Measurements from ENCODE around the gene PICK1. TPM values are rescaled to one million over a fixed set of nuclear protein-coding genes. Genes with fewer than 3 reads are reported as not detected.
"Not testable (repeated sequence)": the region's sequence is repeated elsewhere in the genome, so short reads cannot be mapped to it uniquely, and the experiment has no call there.

PICK1 gene
- total RNA-seq, 1 experiment from 2014 or later: 26.6 TPM

GRCh38 chr22:38118182-38118581 lies 61.0 kb downstream of the PICK1 start:
- intact Hi-C loops (cut with micrococcal nuclease; ENCODE audit: unreplicated experiment): no loop called here
- no peak overlapping the region for H3K27ac ChIP-seq (ENCODE audit: low read depth, low read length, poor library complexity, severe bottlenecking)
- peaks cover 5% of the 10 kb centered on the region for H3K36me3 ChIP-seq (ENCODE audit: insufficient read depth, low read length, poor library complexity, severe bottlenecking)
- H3K9me3 ChIP-seq (ENCODE audit: low read depth, low read length, poor library complexity, severe bottlenecking): no peaks in the 10 kb centered on the region
- POLR2A ChIA-PET (ENCODE audit: low non-redundant PET): interaction anchor here (0.8 kb wide), 1 partner anchor 14 kb away, joined by 3 read pairs; no protein-coding TSS in a partner anchor
- BruUV-seq (replicated peaks): no TSS peak
- H3K4me1 ChIP-seq (ENCODE audit: insufficient read depth, low read length, poor library complexity, severe bottlenecking): no peaks in the 10 kb centered on the region
- H3K4me3 ChIP-seq (ENCODE audit: low read depth, low read length, poor library complexity, severe bottlenecking): no peak overlapping the region
- DNase-seq (ENCODE audit: low spot score): no peak
- CTCF ChIA-PET: no interaction called here
- TF ChIP-seq CTCF (conservative IDR thresholded peaks at IDR 0.05; ENCODE audit: low read depth, low read length) (no peak), EZH2 (IDR thresholded peaks at IDR 0.05; ENCODE audit: borderline replicate concordance, low read depth, low read length, poor library complexity, severe bottlenecking) (no peak)
- H3K27me3 ChIP-seq (replicated peaks; ENCODE audit: insufficient read depth, low read depth, low read length, poor library complexity): no peaks in the 10 kb centered on the region

- H3K9me3 ChIP-seq (ENCODE audit: low read depth, low read length, poor library complexity, severe bottlenecking); H3K4me1 ChIP-seq (ENCODE audit: insufficient read depth, low read length, poor library complexity, severe bottlenecking); H3K36me3 ChIP-seq (ENCODE audit: insufficient read depth, low read length, poor library complexity, severe bottlenecking); H3K27me3 ChIP-seq (replicated peaks; ENCODE audit: insufficient read depth, low read depth, low read length, poor library complexity); CTCF ChIA-PET; H3K4me3 ChIP-seq (ENCODE audit: low read depth, low read length, poor library complexity, severe bottlenecking); DNase-seq (ENCODE audit: low spot score); H3K27ac ChIP-seq (ENCODE audit: low read depth, low read length, poor library complexity, severe bottlenecking); intact Hi-C loops (cut with micrococcal nuclease; ENCODE audit: unreplicated experiment); BruUV-seq (replicated peaks): not testable (repeated sequence)
- POLR2A ChIA-PET (ENCODE audit: low non-redundant PET): interaction anchor here (0.8 kb wide), 1 partner anchor 15 kb away, joined by 3 read pairs; no protein-coding TSS in a partner anchor
Observed at GRCh38 chr22:38118747-38119146, 61.5 kb downstream of the PICK1 start.

- no TSS peak for BruUV-seq (replicated peaks)
- intact Hi-C loops (cut with micrococcal nuclease; ENCODE audit: unreplicated experiment): no loop called here
- TF ChIP-seq CTCF (conservative IDR thresholded peaks at IDR 0.05; ENCODE audit: low read depth, low read length): no peak
- TF ChIP-seq EZH2 (IDR thresholded peaks at IDR 0.05; ENCODE audit: borderline replicate concordance, low read depth, low read length, poor library complexity, severe bottlenecking): no peak
- Histone ChIP-seq H3K36me3 (ENCODE audit: insufficient read depth, low read length, poor library complexity, severe bottlenecking) (no peaks in the 10 kb centered on the region), H3K4me3 (ENCODE audit: low read depth, low read length, poor library complexity, severe bottlenecking) (no peak overlapping the region), H3K4me1 (ENCODE audit: insufficient read depth, low read length, poor library complexity, severe bottlenecking) (no peaks in the 10 kb centered on the region), H3K9me3 (ENCODE audit: low read depth, low read length, poor library complexity, severe bottlenecking) (no peaks in the 10 kb centered on the region), H3K27ac (ENCODE audit: low read depth, low read length, poor library complexity, severe bottlenecking) (no peak overlapping the region), H3K27me3 (replicated peaks; ENCODE audit: insufficient read depth, low read depth, low read length, poor library complexity) (no peaks in the 10 kb centered on the region)
- ChIA-PET POLR2A (ENCODE audit: low non-redundant PET) (no interaction called here), CTCF (no interaction called here)
- DNase-seq (ENCODE audit: low spot score): no peak
Observed at GRCh38 chr22:38120359-38121110, 63.3 kb downstream of the PICK1 start.

- no TSS peak for BruUV-seq (replicated peaks)
- Histone ChIP-seq H3K27me3 (replicated peaks; ENCODE audit: insufficient read depth, low read depth, low read length, poor library complexity) (no peaks in the 10 kb centered on the region), H3K4me1 (ENCODE audit: insufficient read depth, low read length, poor library complexity, severe bottlenecking) (no peaks in the 10 kb centered on the region), H3K4me3 (ENCODE audit: low read depth, low read length, poor library complexity, severe bottlenecking) (no peak overlapping the region), H3K36me3 (ENCODE audit: insufficient read depth, low read length, poor library complexity, severe bottlenecking) (no peaks in the 10 kb centered on the region), H3K9me3 (ENCODE audit: low read depth, low read length, poor library complexity, severe bottlenecking) (no peaks in the 10 kb centered on the region), H3K27ac (ENCODE audit: low read depth, low read length, poor library complexity, severe bottlenecking) (no peak overlapping the region)
- POLR2A ChIA-PET (ENCODE audit: low non-redundant PET): no interaction called here
- TF ChIP-seq EZH2 (IDR thresholded peaks at IDR 0.05; ENCODE audit: borderline replicate concordance, low read depth, low read length, poor library complexity, severe bottlenecking) (no peak), CTCF (conservative IDR thresholded peaks at IDR 0.05; ENCODE audit: low read depth, low read length) (no peak)
- DNase-seq (ENCODE audit: low spot score): no peak
- intact Hi-C loops (cut with micrococcal nuclease; ENCODE audit: unreplicated experiment): no loop called here
- CTCF ChIA-PET: no interaction called here
Observed at GRCh38 chr22:38122616-38123015, 65.4 kb downstream of the PICK1 start.

Data from A673 (cell line).